Measurements from ENCODE around the gene LDLRAD3. TPM values are rescaled to one million over a fixed set of nuclear protein-coding genes. Genes with fewer than 3 reads are reported as not detected.

The LDLRAD3 gene
- total RNA-seq, 2 experiments from 2014 or later: 0.10 to 0.22 TPM

DNA sequence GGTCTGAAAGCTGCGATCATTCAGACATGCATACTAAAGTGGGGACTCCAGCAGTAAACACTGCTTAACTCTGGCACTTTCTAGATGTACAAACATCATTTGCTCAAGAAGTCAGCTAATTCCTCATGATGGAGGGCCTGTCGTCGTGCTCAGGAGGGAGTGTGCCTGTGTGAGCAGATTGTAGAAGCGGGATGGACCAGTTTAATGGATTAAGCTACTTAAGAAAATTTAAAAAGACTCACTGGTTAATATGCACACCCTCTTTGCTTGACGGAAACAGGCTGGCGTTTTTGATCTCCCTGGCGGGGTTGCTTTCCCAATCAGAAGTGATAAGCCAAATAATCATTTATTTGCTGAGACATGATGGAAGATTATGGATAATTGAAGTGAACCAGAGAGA is 79.0 kb downstream of the LDLRAD3 start:
- Mint-ChIP-seq H3K36me3 (no peaks in the 10 kb centered on the region), H3K4me3 (no peak overlapping the region), H3K4me1 (ENCODE audit: low read depth) (no peaks in the 10 kb centered on the region), H3K9me3 (no peaks in the 10 kb centered on the region), H3K27me3 (peaks cover 7% of the 10 kb centered on the region), H3K27ac (no peak overlapping the region)
- CTCF ChIA-PET: interaction anchor here (0.6 kb wide), 1 partner anchor 602 kb away, joined by 3 read pairs; no protein-coding TSS in a partner anchor
- POLR2A ChIA-PET: no interaction called here
- intact Hi-C loops (cut with micrococcal nuclease): no loop called here
- no peak for DNase-seq

DNA sequence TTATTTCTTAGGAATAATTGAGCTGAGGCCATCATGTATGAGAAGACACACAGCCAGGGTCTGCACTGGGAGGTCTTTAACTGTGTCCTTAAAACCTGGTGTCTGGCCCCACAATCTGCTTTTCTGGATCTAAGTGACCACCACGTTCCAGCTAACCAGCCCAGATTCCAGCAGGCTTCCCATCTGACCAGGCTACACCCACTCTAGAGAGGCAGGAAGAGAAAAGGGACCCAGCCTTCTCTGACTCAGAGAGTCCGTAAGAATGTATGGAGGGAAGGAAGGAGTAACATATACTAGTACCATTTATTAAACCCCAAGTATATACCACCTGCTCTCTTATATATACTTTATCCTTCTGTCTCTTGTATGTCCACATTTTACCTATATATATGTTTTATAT is 80.1 kb downstream of the LDLRAD3 start:
- no peaks in the 10 kb centered on the region for H3K9me3 Mint-ChIP-seq
- DNase-seq: no peak
- intact Hi-C loops (cut with micrococcal nuclease): no loop called here
- no peaks in the 10 kb centered on the region for H3K36me3 Mint-ChIP-seq
- H3K4me1 Mint-ChIP-seq (ENCODE audit: low read depth): no peaks in the 10 kb centered on the region
- H3K4me3 Mint-ChIP-seq: no peak overlapping the region
- peaks cover 7% of the 10 kb centered on the region for H3K27me3 Mint-ChIP-seq
- no peak overlapping the region for H3K27ac Mint-ChIP-seq
- CTCF ChIA-PET: no interaction called here
- POLR2A ChIA-PET: no interaction called here

- no peak for DNase-seq
- POLR2A ChIA-PET: no interaction called here
- CTCF ChIA-PET: no interaction called here
- Mint-ChIP-seq H3K36me3 (no peaks in the 10 kb centered on the region), H3K4me1 (ENCODE audit: low read depth) (no peaks in the 10 kb centered on the region), H3K4me3 (no peak overlapping the region), H3K9me3 (no peaks in the 10 kb centered on the region), H3K27me3 (peaks cover 7% of the 10 kb centered on the region), H3K27ac (no peak overlapping the region)
- intact Hi-C loops (cut with micrococcal nuclease): no loop called here
These were observed 80.9 kb downstream of the LDLRAD3 start for GRCh38 chr11:36024716-36025115.

GRCh38 chr11:36026315-36026968 is 82.6 kb downstream of the LDLRAD3 start:
- Mint-ChIP-seq H3K4me1 (ENCODE audit: low read depth) (no peaks in the 10 kb centered on the region), H3K4me3 (no peak overlapping the region), H3K36me3 (no peaks in the 10 kb centered on the region), H3K27me3 (no peaks in the 10 kb centered on the region), H3K9me3 (no peaks in the 10 kb centered on the region), H3K27ac (no peak overlapping the region)
- intact Hi-C loops (cut with micrococcal nuclease): no loop called here
- ChIA-PET POLR2A (no interaction called here), CTCF (no interaction called here)
- DNase-seq: no peak

GRCh38 chr11:36027731-36028130 is 83.9 kb downstream of the LDLRAD3 start:
- no peaks in the 10 kb centered on the region for H3K36me3 Mint-ChIP-seq
- CTCF ChIA-PET: no interaction called here
- H3K27ac Mint-ChIP-seq: no peak overlapping the region
- H3K4me1 Mint-ChIP-seq (ENCODE audit: low read depth): no peaks in the 10 kb centered on the region
- POLR2A ChIA-PET: no interaction called here
- H3K9me3 Mint-ChIP-seq: no peaks in the 10 kb centered on the region
- intact Hi-C loops (cut with micrococcal nuclease): no loop called here
- H3K27me3 Mint-ChIP-seq: no peaks in the 10 kb centered on the region
- DNase-seq: no peak
- H3K4me3 Mint-ChIP-seq: no peak overlapping the region

DNA sequence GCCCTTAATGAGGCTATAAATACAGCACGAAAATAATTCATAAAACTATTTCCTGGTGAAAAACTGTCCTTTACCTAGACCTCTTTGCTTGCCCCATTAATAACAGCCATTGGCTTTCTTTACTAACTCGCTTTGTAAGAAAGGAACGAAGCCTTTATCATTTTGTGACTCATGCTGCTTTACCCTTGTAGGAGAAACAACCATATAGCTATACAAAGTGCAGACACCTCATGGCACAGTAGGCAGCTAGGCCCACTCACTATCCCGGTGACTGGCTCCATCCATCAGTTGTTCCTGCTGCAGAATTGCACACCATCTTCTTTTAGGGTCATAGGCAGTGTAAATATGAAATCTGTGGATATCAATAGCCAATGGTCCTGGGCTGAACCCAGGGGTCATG is 85.8 kb downstream of the LDLRAD3 start:
- no peaks in the 10 kb centered on the region for H3K9me3 Mint-ChIP-seq
- ChIA-PET CTCF (no interaction called here), POLR2A (no interaction called here)
- no peaks in the 10 kb centered on the region for H3K27me3 Mint-ChIP-seq
- no peaks in the 10 kb centered on the region for H3K36me3 Mint-ChIP-seq
- no peaks in the 10 kb centered on the region for H3K4me1 Mint-ChIP-seq (ENCODE audit: low read depth)
- no peak overlapping the region for H3K27ac Mint-ChIP-seq
- intact Hi-C loops (cut with micrococcal nuclease): no loop called here
- no peak overlapping the region for H3K4me3 Mint-ChIP-seq
- DNase-seq: no peak

GRCh38 chr11:36030731-36031281 is 86.9 kb downstream of the LDLRAD3 start:
- H3K36me3 Mint-ChIP-seq: no peaks in the 10 kb centered on the region
- CTCF ChIA-PET: no interaction called here

DNA sequence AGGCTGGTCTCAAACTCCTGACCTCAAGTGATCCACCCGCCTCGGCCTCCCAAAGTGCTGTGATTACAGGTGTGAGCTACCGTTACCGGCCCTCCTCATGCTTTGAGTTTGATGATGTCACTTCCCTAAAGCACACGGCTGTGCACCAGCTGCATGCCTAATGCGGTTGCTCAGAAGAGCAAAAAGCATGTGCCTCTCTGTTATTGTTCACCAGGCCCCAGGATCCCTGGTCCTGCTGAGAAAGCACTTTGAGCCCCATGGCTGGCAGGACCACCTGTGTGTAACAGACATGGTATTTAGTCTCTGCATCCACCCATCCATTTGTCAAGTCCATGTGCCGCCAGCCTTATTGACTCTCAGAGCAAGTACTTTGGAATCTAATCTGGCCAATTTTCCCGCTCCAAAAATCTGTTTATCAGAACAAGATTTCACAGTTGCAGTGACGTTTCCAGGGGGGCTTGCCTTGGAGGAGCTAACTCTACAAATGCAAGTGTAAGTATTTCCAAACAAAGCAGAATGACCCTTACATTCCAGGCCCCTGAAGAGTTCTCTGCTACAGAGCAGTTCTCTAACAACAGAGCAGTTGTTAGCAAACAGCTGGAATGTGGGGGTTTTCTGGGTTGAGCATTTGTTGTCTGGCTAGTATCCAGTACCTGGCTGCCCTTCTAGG is 89.4 kb downstream of the LDLRAD3 start:
- Mint-ChIP-seq H3K9me3 (no peaks in the 10 kb centered on the region), H3K4me1 (ENCODE audit: low read depth) (no peaks in the 10 kb centered on the region), H3K27me3 (no peaks in the 10 kb centered on the region), H3K27ac (no peak overlapping the region), H3K4me3 (no peak overlapping the region), H3K36me3 (no peaks in the 10 kb centered on the region)
- ChIA-PET POLR2A (no interaction called here), CTCF (no interaction called here)
- DNase-seq: no peak
- intact Hi-C loops (cut with micrococcal nuclease): no loop called here

More at GRCh38 chr11:36030731-36031281, 86.9 kb downstream of the LDLRAD3 start:
- intact Hi-C loops (cut with micrococcal nuclease): no loop called here
- H3K27ac Mint-ChIP-seq: no peak overlapping the region
- POLR2A ChIA-PET: no interaction called here
- no peak for DNase-seq
- no peaks in the 10 kb centered on the region for H3K4me1 Mint-ChIP-seq (ENCODE audit: low read depth)
- no peaks in the 10 kb centered on the region for H3K9me3 Mint-ChIP-seq
- H3K27me3 Mint-ChIP-seq: no peaks in the 10 kb centered on the region
- no peak overlapping the region for H3K4me3 Mint-ChIP-seq

- CTCF ChIA-PET: no interaction called here
- intact Hi-C loops (cut with micrococcal nuclease): no loop called here
- H3K27ac Mint-ChIP-seq: no peak overlapping the region
- no peaks in the 10 kb centered on the region for H3K36me3 Mint-ChIP-seq
- no peaks in the 10 kb centered on the region for H3K27me3 Mint-ChIP-seq
- no peaks in the 10 kb centered on the region for H3K9me3 Mint-ChIP-seq
- no peak overlapping the region for H3K4me3 Mint-ChIP-seq
- no peaks in the 10 kb centered on the region for H3K4me1 Mint-ChIP-seq (ENCODE audit: low read depth)
- no peak for DNase-seq
- POLR2A ChIA-PET: no interaction called here
These were observed 90.1 kb downstream of the LDLRAD3 start for GRCh38 chr11:36033936-36034335.

DNA sequence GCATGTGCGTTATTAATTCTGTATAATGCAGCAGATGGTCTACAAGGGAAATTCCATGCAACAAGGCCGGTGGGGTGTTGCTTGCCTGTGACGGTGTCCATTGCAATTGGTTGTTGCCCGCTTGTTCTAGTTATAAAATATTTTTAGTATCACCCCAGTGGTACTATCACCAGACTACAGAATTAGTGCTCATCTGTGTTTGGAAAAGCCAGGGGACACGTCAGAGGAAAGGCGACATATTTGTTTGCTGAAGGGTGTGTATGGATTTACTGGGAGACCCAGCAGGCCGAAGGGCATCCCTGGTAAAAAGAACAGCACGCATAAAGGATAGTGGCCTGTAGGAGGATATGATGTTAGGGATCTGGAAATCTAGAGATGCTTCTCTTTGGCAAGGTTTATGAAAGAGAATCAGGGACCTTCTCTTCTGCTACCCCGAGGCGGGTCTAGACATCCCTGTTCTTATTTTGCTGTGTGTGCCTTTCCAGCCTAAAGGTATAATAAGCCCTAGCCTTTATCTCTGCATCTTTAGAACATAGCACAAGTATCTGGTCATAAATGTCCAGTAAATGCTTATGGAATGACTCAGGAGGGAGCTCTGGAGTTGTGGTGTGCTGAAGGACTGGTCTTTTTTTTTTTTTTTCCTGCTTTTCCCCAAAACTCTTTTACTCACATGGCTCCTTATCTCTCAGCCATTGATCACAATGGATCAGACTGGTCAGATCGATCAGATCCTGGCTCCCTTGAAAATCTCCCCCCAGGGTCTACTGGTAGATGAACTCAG is 90.9 kb downstream of the LDLRAD3 start:
- DNase-seq: no peak
- H3K36me3 Mint-ChIP-seq: no peaks in the 10 kb centered on the region
- POLR2A ChIA-PET: no interaction called here

GRCh38 chr11:36035454-36035853 is 91.6 kb downstream of the LDLRAD3 start:
- no peaks in the 10 kb centered on the region for H3K36me3 Mint-ChIP-seq
- H3K27ac Mint-ChIP-seq: no peak overlapping the region
- no peak for DNase-seq
- no peak overlapping the region for H3K4me3 Mint-ChIP-seq
- no peaks in the 10 kb centered on the region for H3K27me3 Mint-ChIP-seq
- ChIA-PET POLR2A (no interaction called here), CTCF (no interaction called here)
- H3K9me3 Mint-ChIP-seq: no peaks in the 10 kb centered on the region
- intact Hi-C loops (cut with micrococcal nuclease): no loop called here
- no peaks in the 10 kb centered on the region for H3K4me1 Mint-ChIP-seq (ENCODE audit: low read depth)

More for the DNA sequence above, 90.9 kb downstream of the LDLRAD3 start:
- intact Hi-C loops (cut with micrococcal nuclease): no loop called here
- CTCF ChIA-PET: no interaction called here
- Mint-ChIP-seq H3K9me3 (no peaks in the 10 kb centered on the region), H3K4me3 (no peak overlapping the region), H3K4me1 (ENCODE audit: low read depth) (no peaks in the 10 kb centered on the region), H3K27me3 (no peaks in the 10 kb centered on the region), H3K27ac (no peak overlapping the region)

DNA sequence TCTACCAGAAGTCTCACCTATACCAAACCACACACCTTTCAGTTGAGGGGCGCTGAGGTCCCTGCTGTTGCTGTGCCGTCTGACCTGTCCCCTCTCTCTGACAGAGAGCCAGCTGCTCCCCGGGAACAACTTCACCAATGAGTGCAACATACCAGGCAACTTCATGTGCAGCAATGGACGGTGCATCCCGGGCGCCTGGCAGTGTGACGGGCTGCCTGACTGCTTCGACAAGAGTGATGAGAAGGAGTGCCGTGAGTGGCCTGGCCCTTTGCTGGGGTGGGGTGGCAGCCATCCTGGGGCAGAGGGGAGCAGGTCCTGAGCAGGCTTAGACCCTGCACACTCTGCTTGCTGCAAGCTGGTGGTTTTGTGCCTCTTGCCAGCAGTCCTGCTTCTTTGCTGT is 92.1 kb downstream of the LDLRAD3 start:
- Mint-ChIP-seq H3K36me3 (no peaks in the 10 kb centered on the region), H3K27me3 (no peaks in the 10 kb centered on the region), H3K4me1 (ENCODE audit: low read depth) (no peaks in the 10 kb centered on the region), H3K27ac (no peak overlapping the region), H3K4me3 (no peak overlapping the region), H3K9me3 (no peaks in the 10 kb centered on the region)
- intact Hi-C loops (cut with micrococcal nuclease): no loop called here
- DNase-seq: no peak
- POLR2A ChIA-PET: no interaction called here
- CTCF ChIA-PET: no interaction called here

Data from activated CD4-positive, alpha-beta memory T cell treated with anti-CD3 and anti-CD28 coated beads for 36 hours (primary cell).